PFSK-1 (cell line): ENCODE data around the gene HM13.

ENCODE experiments used
- POLR2AphosphoS5 ChIP-seq: IDR thresholded peaks from 2 replicates; pipeline ENCODE4 v1.6.1; 2012; ENCODE audit warnings: low read depth, mild to moderate bottlenecking, control low read depth, low read length, moderate library complexity
- SIN3A ChIP-seq: IDR thresholded peaks from 2 replicates; pipeline ENCODE4 v1.6.1; 2012; ENCODE audit warnings: mild to moderate bottlenecking, low read length, moderate library complexity, borderline replicate concordance; ENCODE audit not compliant: insufficient read depth
- TF ChIP-seq, protein P1 (sequence below), 2 experiments: IDR thresholded peaks; 2 replicates each; pipeline versions ENCODE4 v1.6.1 to v1.8.0; 2011 to 2012; ENCODE audit warnings: low read depth in 2 of 2, low read length in 2 of 2, control low read depth in 1 of 2, inconsistent platforms in 1 of 2, mild to moderate bottlenecking in 1 of 2, moderate library complexity in 1 of 2; ENCODE audit not compliant: insufficient read depth in 1 of 2

- TF ChIP-seq SIN3A (no peak), POLR2AphosphoS5 (no peak)
- TF ChIP-seq, protein P1, sequence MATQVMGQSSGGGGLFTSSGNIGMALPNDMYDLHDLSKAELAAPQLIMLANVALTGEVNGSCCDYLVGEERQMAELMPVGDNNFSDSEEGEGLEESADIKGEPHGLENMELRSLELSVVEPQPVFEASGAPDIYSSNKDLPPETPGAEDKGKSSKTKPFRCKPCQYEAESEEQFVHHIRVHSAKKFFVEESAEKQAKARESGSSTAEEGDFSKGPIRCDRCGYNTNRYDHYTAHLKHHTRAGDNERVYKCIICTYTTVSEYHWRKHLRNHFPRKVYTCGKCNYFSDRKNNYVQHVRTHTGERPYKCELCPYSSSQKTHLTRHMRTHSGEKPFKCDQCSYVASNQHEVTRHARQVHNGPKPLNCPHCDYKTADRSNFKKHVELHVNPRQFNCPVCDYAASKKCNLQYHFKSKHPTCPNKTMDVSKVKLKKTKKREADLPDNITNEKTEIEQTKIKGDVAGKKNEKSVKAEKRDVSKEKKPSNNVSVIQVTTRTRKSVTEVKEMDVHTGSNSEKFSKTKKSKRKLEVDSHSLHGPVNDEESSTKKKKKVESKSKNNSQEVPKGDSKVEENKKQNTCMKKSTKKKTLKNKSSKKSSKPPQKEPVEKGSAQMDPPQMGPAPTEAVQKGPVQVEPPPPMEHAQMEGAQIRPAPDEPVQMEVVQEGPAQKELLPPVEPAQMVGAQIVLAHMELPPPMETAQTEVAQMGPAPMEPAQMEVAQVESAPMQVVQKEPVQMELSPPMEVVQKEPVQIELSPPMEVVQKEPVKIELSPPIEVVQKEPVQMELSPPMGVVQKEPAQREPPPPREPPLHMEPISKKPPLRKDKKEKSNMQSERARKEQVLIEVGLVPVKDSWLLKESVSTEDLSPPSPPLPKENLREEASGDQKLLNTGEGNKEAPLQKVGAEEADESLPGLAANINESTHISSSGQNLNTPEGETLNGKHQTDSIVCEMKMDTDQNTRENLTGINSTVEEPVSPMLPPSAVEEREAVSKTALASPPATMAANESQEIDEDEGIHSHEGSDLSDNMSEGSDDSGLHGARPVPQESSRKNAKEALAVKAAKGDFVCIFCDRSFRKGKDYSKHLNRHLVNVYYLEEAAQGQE (IDR thresholded peaks at IDR 0.05; ENCODE audit: insufficient read depth in 1 of 2, low read depth in 2 of 2, low read length in 2 of 2): no peak
Measured at GRCh38 chr20:31508517-31509244, 5.6 kb upstream of the HM13 start.
